DOHH2 (cell line): ENCODE results near the gene RIPOR2.

ENCODE experiments used
- H3F3A ChIP-seq: fragments of 200-600 bp; sonication (generic), shearing (Covaris generic); 2 replicates; pipeline ENCODE4 v1.6.0; 2016; ENCODE audit warnings: antibody characterized with exemption, mild to moderate bottlenecking; ENCODE audit not compliant: control insufficient read depth, insufficient read depth
- H3K27ac ChIP-seq: fragments of 200-600 bp; sonication (generic); 2 replicates; pipeline ENCODE4 v1.5.1; 2014; ENCODE audit warnings: low read depth, mild to moderate bottlenecking, low read length, moderate library complexity
- H3K27me3 ChIP-seq: fragments of 200-600 bp; sonication (generic); 2 replicates; pipeline ENCODE4 v1.6.1; 2014; ENCODE audit warnings: mild to moderate bottlenecking, low read length, mixed read lengths; ENCODE audit not compliant: control insufficient read depth
- H3K36me3 ChIP-seq: fragments of 200-600 bp; sonication (generic); 2 replicates; pipeline ENCODE4 v1.6.1; 2014; ENCODE audit warnings: mild to moderate bottlenecking, low read length, moderate library complexity, mixed read lengths; ENCODE audit not compliant: control insufficient read depth
- H3K4me1 ChIP-seq: fragments of 200-600 bp; sonication (generic); 2 replicates; pipeline ENCODE4 v1.6.1; 2014; ENCODE audit warnings: mild to moderate bottlenecking, low read length, mixed read lengths; ENCODE audit not compliant: control insufficient read depth
- H3K4me2 ChIP-seq: fragments of 200-600 bp; sonication (generic); 2 replicates; pipeline ENCODE4 v1.6.0; 2014; ENCODE audit warnings: mild to moderate bottlenecking, low read length, moderate library complexity
- H3K4me3 ChIP-seq: fragments of 200-600 bp; sonication (generic); 2 replicates; pipeline ENCODE4 v1.5.1; 2014; ENCODE audit warnings: mild to moderate bottlenecking, low read length, mixed read lengths
- H3K79me2 ChIP-seq: fragments of 200-600 bp; sonication (generic); 2 replicates; pipeline ENCODE4 v1.6.1; 2014; ENCODE audit warnings: mild to moderate bottlenecking, low read length, mixed read lengths; ENCODE audit not compliant: control insufficient read depth
- H3K9me2 ChIP-seq: fragments of 200-600 bp; sonication (generic); replicated peaks from 2 replicates; pipeline ENCODE4 v1.6.1; 2014; ENCODE audit warnings: mild to moderate bottlenecking, low read length, mixed read lengths; ENCODE audit not compliant: control insufficient read depth
- H3K9me3 ChIP-seq: fragments of 200-600 bp; sonication (generic); 2 replicates; pipeline ENCODE4 v1.6.1; 2014; ENCODE audit warnings: antibody characterized with exemption, low read length, mixed read lengths; ENCODE audit not compliant: control insufficient read depth, insufficient read depth
- H4K20me1 ChIP-seq: fragments of 200-600 bp; sonication (generic); 2 replicates; pipeline ENCODE4 v1.6.0; 2014; ENCODE audit warnings: low read depth, mild to moderate bottlenecking, antibody characterized with exemption, low read length, moderate library complexity; ENCODE audit not compliant: control insufficient read depth, insufficient read depth
- CTCF ChIP-seq: fragments of 200-600 bp; sonication (generic); IDR thresholded peaks from one replicate; pipeline ENCODE4 v1.5.1; 2014; ENCODE audit warnings: antibody characterized with exemption, mild to moderate bottlenecking, low read depth, low read length; ENCODE audit not compliant: poor library complexity, severe bottlenecking
- EZH2phosphoT487 ChIP-seq: fragments of 200-600 bp; sonication (generic); IDR thresholded peaks from 2 replicates; pipeline ENCODE4 v1.6.1; 2017; ENCODE audit warnings: borderline replicate concordance, mild to moderate bottlenecking, antibody characterized with exemption, low read length, moderate library complexity, mixed read lengths

Gene RIPOR2

GRCh38 chr6:24981386-24981760 lies 45.6 kb upstream of the RIPOR2 start:
- Histone ChIP-seq H3K9me3 (no peaks in the 10 kb centered on the region), H3K4me2 (no peak overlapping the region), H3K4me3 (no peak overlapping the region), H3K36me3 (no peaks in the 10 kb centered on the region), H3K27me3 (no peaks in the 10 kb centered on the region), H3K79me2 (no peaks in the 10 kb centered on the region), H3F3A (no peaks in the 10 kb centered on the region), H3K27ac (no peak overlapping the region), H3K9me2 (no peaks in the 10 kb centered on the region), H4K20me1 (no peaks in the 10 kb centered on the region), H3K4me1 (no peaks in the 10 kb centered on the region)
- TF ChIP-seq CTCF (no peak), EZH2phosphoT487 (no peak)

GRCh38 chr6:24980507-24981385 lies 45.0 kb upstream of the RIPOR2 start:
- H3K27ac ChIP-seq = no peak overlapping the region
- H3K4me2 ChIP-seq = no peak overlapping the region
- H3K27me3 ChIP-seq = no peaks in the 10 kb centered on the region
- no peaks in the 10 kb centered on the region for H3K9me3 ChIP-seq
- no peak overlapping the region for H3K4me3 ChIP-seq
- no peaks in the 10 kb centered on the region for H3K79me2 ChIP-seq
- TF ChIP-seq EZH2phosphoT487 = no peak
- TF ChIP-seq CTCF = no peak
- H3K4me1 ChIP-seq = no peaks in the 10 kb centered on the region
- no peaks in the 10 kb centered on the region for H3K36me3 ChIP-seq
- H4K20me1 ChIP-seq = no peaks in the 10 kb centered on the region
- no peaks in the 10 kb centered on the region for H3F3A ChIP-seq
- no peaks in the 10 kb centered on the region for H3K9me2 ChIP-seq

- no peak for TF ChIP-seq EZH2phosphoT487
- H3K36me3 ChIP-seq = no peaks in the 10 kb centered on the region
- no peaks in the 10 kb centered on the region for H3F3A ChIP-seq
- H3K4me1 ChIP-seq = peaks cover 13% of the 10 kb centered on the region
- H3K9me3 ChIP-seq = no peaks in the 10 kb centered on the region
- H3K9me2 ChIP-seq = no peaks in the 10 kb centered on the region
- H3K27ac ChIP-seq = no peak overlapping the region
- H3K4me2 ChIP-seq = no peak overlapping the region
- H3K79me2 ChIP-seq = no peaks in the 10 kb centered on the region
- H3K27me3 ChIP-seq = no peaks in the 10 kb centered on the region
- no peaks in the 10 kb centered on the region for H4K20me1 ChIP-seq
- H3K4me3 ChIP-seq = no peak overlapping the region
Observed at GRCh38 chr6:24979176-24979575, 43.4 kb upstream of the RIPOR2 start.
